ENCODE data around the gene KANSL1L. TPM values are rescaled to one million over a fixed set of nuclear protein-coding genes. Genes with fewer than 3 reads are reported as not detected.

Gene KANSL1L
- total RNA-seq, 1 experiment from 2014 or later: 8.8 TPM

GRCh38 chr2:210199854-210200253, 28.6 kb upstream of the KANSL1L start:
- Histone ChIP-seq H3K9me2 (ENCODE audit: insufficient read depth) (no peaks in the 10 kb centered on the region), H3K4me2 (no peak overlapping the region), H3K36me3 (ENCODE audit: low read depth) (no peaks in the 10 kb centered on the region), H3K79me2 (ENCODE audit: low read depth) (no peaks in the 10 kb centered on the region), H3F3A (ENCODE audit: insufficient read depth, low read depth) (no peaks in the 10 kb centered on the region), H3K9me3 (ENCODE audit: insufficient read depth, low read depth) (no peaks in the 10 kb centered on the region), H3K4me3 (no peak overlapping the region), H4K20me1 (ENCODE audit: insufficient read depth) (no peaks in the 10 kb centered on the region), H3K27ac (no peak overlapping the region), H3K27me3 (ENCODE audit: insufficient read depth, low read depth) (no peaks in the 10 kb centered on the region), H3K4me1 (replicated peaks; ENCODE audit: insufficient read depth) (no peaks in the 10 kb centered on the region; the same call in 1 of the 2 replicates), H2AFZ (no peak overlapping the region)
- no peak for DNase-seq
- CTCF ChIA-PET: no interaction called here
- no TSS peak for BruUV-seq (replicated peaks)
- TF ChIP-seq EZH2 (IDR thresholded peaks at IDR 0.05; ENCODE audit: low read depth): no peak
- TF ChIP-seq CTCF (conservative IDR thresholded peaks at IDR 0.05): no peak
- POLR2A ChIA-PET (ENCODE audit: unreplicated experiment): no interaction called here
- intact Hi-C loops (cut with micrococcal nuclease; ENCODE audit: unreplicated experiment): loop anchor here (1.0 to 10.0 kb wide), 4 partner anchors 125 to 1805 kb away; partner anchors contain the start of gene MAP2

GRCh38 chr2:210199186-210199765, 28.1 kb upstream of the KANSL1L start:
- no peak overlapping the region for H3K4me3 ChIP-seq
- H3K4me2 ChIP-seq: no peak overlapping the region
- no peaks in the 10 kb centered on the region for H3K79me2 ChIP-seq (ENCODE audit: low read depth)
- H4K20me1 ChIP-seq (ENCODE audit: insufficient read depth): no peaks in the 10 kb centered on the region
- no peaks in the 10 kb centered on the region for H3K9me2 ChIP-seq (ENCODE audit: insufficient read depth)
- H3K36me3 ChIP-seq (ENCODE audit: low read depth): no peaks in the 10 kb centered on the region
- no peak overlapping the region for H3K27ac ChIP-seq
- POLR2A ChIA-PET (ENCODE audit: unreplicated experiment): no interaction called here
- H3K4me1 ChIP-seq (replicated peaks; ENCODE audit: insufficient read depth): no peaks in the 10 kb centered on the region; the same call in 1 of the 2 replicates
- H3K27me3 ChIP-seq (ENCODE audit: insufficient read depth, low read depth): no peaks in the 10 kb centered on the region
- no TSS peak for BruUV-seq (replicated peaks)
- H3K9me3 ChIP-seq (ENCODE audit: insufficient read depth, low read depth): no peaks in the 10 kb centered on the region
- no peak for DNase-seq
- intact Hi-C loops (cut with micrococcal nuclease; ENCODE audit: unreplicated experiment): loop anchor here (1.0 to 10.0 kb wide), 3 partner anchors 124 to 1804 kb away; no protein-coding TSS in a partner anchor
- CTCF ChIA-PET: interaction anchor here (0.5 to 1.0 kb wide), 2 partner anchors 270 to 864 kb away, joined by 3 to 4 read pairs; no protein-coding TSS in a partner anchor
- no peaks in the 10 kb centered on the region for H3F3A ChIP-seq (ENCODE audit: insufficient read depth, low read depth)
- no peak overlapping the region for H2AFZ ChIP-seq
- peak; percentile 72 for TF ChIP-seq CTCF (conservative IDR thresholded peaks at IDR 0.05)
- no peak for TF ChIP-seq EZH2 (IDR thresholded peaks at IDR 0.05; ENCODE audit: low read depth)

GRCh38 chr2:210198326-210198725, 27.1 kb upstream of the KANSL1L start:
- Histone ChIP-seq H3K4me2 (no peak overlapping the region), H3F3A (ENCODE audit: insufficient read depth, low read depth) (no peaks in the 10 kb centered on the region), H3K4me1 (replicated peaks; ENCODE audit: insufficient read depth) (no peaks in the 10 kb centered on the region; the same call in 1 of the 2 replicates), H3K27ac (no peak overlapping the region), H3K9me2 (ENCODE audit: insufficient read depth) (no peaks in the 10 kb centered on the region), H2AFZ (no peak overlapping the region), H4K20me1 (ENCODE audit: insufficient read depth) (no peaks in the 10 kb centered on the region), H3K79me2 (ENCODE audit: low read depth) (no peaks in the 10 kb centered on the region), H3K27me3 (ENCODE audit: insufficient read depth, low read depth) (no peaks in the 10 kb centered on the region), H3K9me3 (ENCODE audit: insufficient read depth, low read depth) (no peaks in the 10 kb centered on the region), H3K4me3 (no peak overlapping the region), H3K36me3 (ENCODE audit: low read depth) (no peaks in the 10 kb centered on the region)
- POLR2A ChIA-PET (ENCODE audit: unreplicated experiment): no interaction called here
- CTCF ChIA-PET: interaction anchor here (0.5 to 1.0 kb wide), 2 partner anchors 224 to 863 kb away, joined by 4 read pairs; no protein-coding TSS in a partner anchor
- TF ChIP-seq EZH2 (IDR thresholded peaks at IDR 0.05; ENCODE audit: low read depth): no peak
- TF ChIP-seq CTCF (conservative IDR thresholded peaks at IDR 0.05): no peak
- BruUV-seq (replicated peaks): no TSS peak
- no peak for DNase-seq
- intact Hi-C loops (cut with micrococcal nuclease; ENCODE audit: unreplicated experiment): loop anchor here (10.0 kb wide), 2 partner anchors 124 to 1804 kb away; no protein-coding TSS in a partner anchor

Measured in PC-9 (cell line).